ENCODE results near the gene UNK. TPM values are rescaled to one million over a fixed set of nuclear protein-coding genes. Genes with fewer than 3 reads are reported as not detected.

The UNK gene
- total RNA-seq, 2 experiments from 2014 or later, result 33.7 to 36.1 TPM

DNA sequence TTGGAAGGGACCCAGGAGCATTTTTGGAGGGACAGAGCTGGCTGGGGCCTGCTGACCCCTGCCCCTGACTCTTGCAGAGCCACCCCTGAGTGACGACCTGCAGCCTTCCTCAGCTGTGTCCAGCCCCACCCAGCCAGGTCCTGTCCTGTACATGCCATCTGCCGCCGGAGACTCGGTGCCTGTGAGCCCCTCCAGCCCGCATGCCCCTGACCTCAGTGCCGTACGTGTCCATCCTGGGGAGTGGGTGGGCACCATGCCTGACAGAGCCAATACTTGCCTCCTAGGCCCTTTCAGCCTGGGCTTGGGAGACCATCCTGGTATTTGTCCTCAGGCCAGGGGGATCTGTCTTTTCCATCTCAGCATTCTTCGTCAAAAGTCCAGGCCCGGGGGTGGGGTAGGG, 32.1 kb downstream of the UNK start:
- TF ChIP-seq, protein P1, sequence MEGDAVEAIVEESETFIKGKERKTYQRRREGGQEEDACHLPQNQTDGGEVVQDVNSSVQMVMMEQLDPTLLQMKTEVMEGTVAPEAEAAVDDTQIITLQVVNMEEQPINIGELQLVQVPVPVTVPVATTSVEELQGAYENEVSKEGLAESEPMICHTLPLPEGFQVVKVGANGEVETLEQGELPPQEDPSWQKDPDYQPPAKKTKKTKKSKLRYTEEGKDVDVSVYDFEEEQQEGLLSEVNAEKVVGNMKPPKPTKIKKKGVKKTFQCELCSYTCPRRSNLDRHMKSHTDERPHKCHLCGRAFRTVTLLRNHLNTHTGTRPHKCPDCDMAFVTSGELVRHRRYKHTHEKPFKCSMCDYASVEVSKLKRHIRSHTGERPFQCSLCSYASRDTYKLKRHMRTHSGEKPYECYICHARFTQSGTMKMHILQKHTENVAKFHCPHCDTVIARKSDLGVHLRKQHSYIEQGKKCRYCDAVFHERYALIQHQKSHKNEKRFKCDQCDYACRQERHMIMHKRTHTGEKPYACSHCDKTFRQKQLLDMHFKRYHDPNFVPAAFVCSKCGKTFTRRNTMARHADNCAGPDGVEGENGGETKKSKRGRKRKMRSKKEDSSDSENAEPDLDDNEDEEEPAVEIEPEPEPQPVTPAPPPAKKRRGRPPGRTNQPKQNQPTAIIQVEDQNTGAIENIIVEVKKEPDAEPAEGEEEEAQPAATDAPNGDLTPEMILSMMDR (IDR thresholded peaks at IDR 0.05), result no peak
- H3K27me3 ChIP-seq (ENCODE audit: control insufficient read depth in 1 of 2, insufficient read depth in 2 of 2, low read length in 2 of 2), result no peaks in the 10 kb centered on the region
- H3K36me3 Mint-ChIP-seq (ENCODE audit: low read depth), result peaks cover 75% of the 10 kb centered on the region
- no peak overlapping the region for H3K4me3 ChIP-seq (ENCODE audit: low read length)
- H3K9me3 ChIP-seq (ENCODE audit: control insufficient read depth in 1 of 2, insufficient read depth in 1 of 2, low read length in 2 of 2), result no peaks in the 10 kb centered on the region
- H3K36me3 ChIP-seq (ENCODE audit: insufficient read depth, low read length), result peaks cover 85% of the 10 kb centered on the region
- H3K9me3 Mint-ChIP-seq, result no peaks in the 10 kb centered on the region
- DNase-seq (no peak), ATAC-seq (ENCODE audit: poor library complexity) (no peak)
- no peak overlapping the region for H3K4me3 Mint-ChIP-seq
- H3K4me1 Mint-ChIP-seq (ENCODE audit: low read depth), result peaks cover 10% of the 10 kb centered on the region
- no peaks in the 10 kb centered on the region for H3K27me3 Mint-ChIP-seq
- H3K4me1 ChIP-seq (ENCODE audit: insufficient read depth, low read length), result peaks cover 7% of the 10 kb centered on the region
- no peak overlapping the region for H3K27ac ChIP-seq (ENCODE audit: low read depth in 1 of 2, low read length in 2 of 2)
- ChIA-PET POLR2A (interaction anchor here (1.6 kb wide), 2 partner anchors 32 to 39 kb away, joined by 5 to 6 read pairs; partner anchors contain the start of genes UNK and WBP2), CTCF (no interaction called here)
- intact Hi-C loops (cut with DNase I, micrococcal nuclease), result no loop called here
- H3K27ac Mint-ChIP-seq, result no peak overlapping the region

DNA sequence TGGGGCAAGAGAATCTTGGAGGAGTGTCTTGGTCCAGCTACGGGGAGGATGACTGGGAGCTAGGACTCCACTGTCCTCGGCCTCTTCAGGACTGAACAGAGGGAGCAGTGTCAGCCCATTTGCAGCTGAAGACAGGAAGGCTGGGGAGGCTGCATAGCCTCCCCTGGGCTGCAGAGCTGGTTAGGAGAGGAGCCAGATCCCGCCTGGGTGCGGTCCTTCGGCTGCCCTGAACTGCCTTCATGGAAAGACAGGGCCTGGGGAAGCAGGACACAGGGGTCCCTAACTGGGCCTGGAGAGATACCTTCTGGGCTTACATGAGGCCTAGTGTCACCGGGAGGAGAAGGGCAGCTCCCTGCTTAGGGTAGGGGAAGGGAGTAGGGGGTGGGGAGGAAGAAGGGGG, 33.0 kb downstream of the UNK start:
- intact Hi-C loops (cut with DNase I, micrococcal nuclease), result no loop called here
- Mint-ChIP-seq H3K27ac (no peak overlapping the region), H3K4me3 (no peak overlapping the region), H3K9me3 (no peaks in the 10 kb centered on the region), H3K36me3 (ENCODE audit: low read depth) (peaks cover 77% of the 10 kb centered on the region), H3K27me3 (no peaks in the 10 kb centered on the region), H3K4me1 (ENCODE audit: low read depth) (peaks cover 17% of the 10 kb centered on the region)
- H3K4me1 ChIP-seq (ENCODE audit: insufficient read depth, low read length), result peaks cover 16% of the 10 kb centered on the region
- H3K36me3 ChIP-seq (ENCODE audit: insufficient read depth, low read length), result peaks cover 79% of the 10 kb centered on the region
- no peak for ATAC-seq (ENCODE audit: poor library complexity)
- H3K27me3 ChIP-seq (ENCODE audit: control insufficient read depth in 1 of 2, insufficient read depth in 2 of 2, low read length in 2 of 2), result no peaks in the 10 kb centered on the region
- TF ChIP-seq, protein P1 (IDR thresholded peaks at IDR 0.05), result no peak
- no peak for DNase-seq
- H3K4me3 ChIP-seq (ENCODE audit: low read length), result no peak overlapping the region
- H3K27ac ChIP-seq (ENCODE audit: low read depth in 1 of 2, low read length in 2 of 2), result no peak overlapping the region
- POLR2A ChIA-PET, result interaction anchor here (1.6 kb wide), 2 partner anchors 33 to 38 kb away, joined by 5 to 6 read pairs; partner anchors contain the start of genes UNK and WBP2
- CTCF ChIA-PET, result no interaction called here
- H3K9me3 ChIP-seq (ENCODE audit: control insufficient read depth in 1 of 2, insufficient read depth in 1 of 2, low read length in 2 of 2), result no peaks in the 10 kb centered on the region

DNA sequence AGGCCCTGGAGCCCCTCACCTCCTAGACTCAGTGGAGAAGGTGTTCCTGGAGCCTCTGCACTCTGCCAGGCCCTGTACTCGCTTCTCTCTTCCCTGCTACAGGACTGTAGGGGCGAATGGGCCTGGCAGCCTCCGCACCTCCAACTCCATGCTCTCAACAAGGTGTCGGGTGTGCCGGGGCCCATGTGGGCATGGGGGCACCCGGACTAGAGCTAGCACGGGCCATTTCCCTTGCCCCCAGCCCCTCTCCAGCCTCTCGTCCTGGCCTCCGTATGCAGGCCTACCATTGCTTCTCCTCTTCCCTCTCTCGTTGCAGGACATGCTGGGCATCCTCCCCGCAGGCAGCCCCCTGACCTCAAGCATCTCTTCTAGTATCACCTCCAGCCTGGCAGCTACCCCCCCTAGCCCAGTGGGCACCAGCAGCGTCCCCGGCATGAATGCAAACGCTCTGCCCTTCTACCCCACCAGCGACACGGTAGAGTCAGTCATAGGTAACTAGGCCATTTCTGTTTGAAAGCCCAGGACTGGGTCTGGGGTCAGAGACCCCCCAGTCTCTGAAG, 33.8 kb downstream of the UNK start:
- Mint-ChIP-seq H3K4me3 (no peak overlapping the region), H3K27ac (peak overlapping the region; percentile 50), H3K36me3 (ENCODE audit: low read depth) (peaks cover 73% of the 10 kb centered on the region), H3K27me3 (no peaks in the 10 kb centered on the region), H3K9me3 (no peaks in the 10 kb centered on the region), H3K4me1 (ENCODE audit: low read depth) (peaks cover 17% of the 10 kb centered on the region)
- ATAC-seq (ENCODE audit: poor library complexity) (no peak), DNase-seq (no peak)
- Histone ChIP-seq H3K4me1 (ENCODE audit: insufficient read depth, low read length) (peaks cover 23% of the 10 kb centered on the region), H3K9me3 (ENCODE audit: control insufficient read depth in 1 of 2, insufficient read depth in 1 of 2, low read length in 2 of 2) (no peaks in the 10 kb centered on the region), H3K4me3 (ENCODE audit: low read length) (no peak overlapping the region), H3K36me3 (ENCODE audit: insufficient read depth, low read length) (peaks cover 78% of the 10 kb centered on the region), H3K27ac (ENCODE audit: low read depth in 1 of 2, low read length in 2 of 2) (no peak overlapping the region), H3K27me3 (ENCODE audit: control insufficient read depth in 1 of 2, insufficient read depth in 2 of 2, low read length in 2 of 2) (no peaks in the 10 kb centered on the region)
- TF ChIP-seq, protein P1 (IDR thresholded peaks at IDR 0.05), result no peak
- POLR2A ChIA-PET, result interaction anchor here (1.6 kb wide), 1 partner anchor 37 kb away, joined by 6 read pairs; the partner anchor contains the start of gene WBP2
- intact Hi-C loops (cut with DNase I, micrococcal nuclease), result no loop called here
- CTCF ChIA-PET, result no interaction called here

All from CD4-positive, alpha-beta T cell (primary cell).